ENCODE data around the gene NGB.

NGB gene

DNA sequence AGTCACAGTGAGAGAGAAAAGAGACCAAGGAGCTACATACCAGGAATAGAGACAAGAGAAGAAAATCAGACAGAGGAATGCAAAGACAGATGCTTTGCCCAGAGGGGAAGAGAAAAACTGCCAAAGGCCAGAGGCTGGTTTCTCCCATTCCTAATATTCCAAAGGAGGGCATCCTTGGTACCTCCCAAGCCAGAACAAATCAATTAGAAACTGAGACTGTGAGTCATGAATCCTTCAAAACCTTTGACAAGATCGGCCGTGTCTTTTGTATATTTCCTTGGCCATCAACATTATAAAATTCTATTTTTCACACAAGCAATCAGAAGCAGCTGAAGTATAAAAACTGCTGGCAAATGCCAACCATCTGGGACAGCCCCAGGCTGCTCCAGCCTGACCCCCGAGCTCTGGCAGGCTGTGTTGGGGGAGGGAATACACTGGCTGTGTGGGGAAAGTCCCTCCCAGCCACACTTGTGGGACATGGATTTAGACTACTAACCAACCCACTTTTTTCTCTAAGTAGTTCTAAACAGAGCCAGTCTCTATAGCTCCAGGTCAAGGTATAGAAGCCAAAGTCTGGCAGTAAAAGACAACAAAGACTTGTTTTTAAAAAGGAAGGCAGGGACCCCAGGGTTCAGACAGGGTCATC lies 36.0 kb upstream of the NGB start:
- TF ChIP-seq, protein P1, sequence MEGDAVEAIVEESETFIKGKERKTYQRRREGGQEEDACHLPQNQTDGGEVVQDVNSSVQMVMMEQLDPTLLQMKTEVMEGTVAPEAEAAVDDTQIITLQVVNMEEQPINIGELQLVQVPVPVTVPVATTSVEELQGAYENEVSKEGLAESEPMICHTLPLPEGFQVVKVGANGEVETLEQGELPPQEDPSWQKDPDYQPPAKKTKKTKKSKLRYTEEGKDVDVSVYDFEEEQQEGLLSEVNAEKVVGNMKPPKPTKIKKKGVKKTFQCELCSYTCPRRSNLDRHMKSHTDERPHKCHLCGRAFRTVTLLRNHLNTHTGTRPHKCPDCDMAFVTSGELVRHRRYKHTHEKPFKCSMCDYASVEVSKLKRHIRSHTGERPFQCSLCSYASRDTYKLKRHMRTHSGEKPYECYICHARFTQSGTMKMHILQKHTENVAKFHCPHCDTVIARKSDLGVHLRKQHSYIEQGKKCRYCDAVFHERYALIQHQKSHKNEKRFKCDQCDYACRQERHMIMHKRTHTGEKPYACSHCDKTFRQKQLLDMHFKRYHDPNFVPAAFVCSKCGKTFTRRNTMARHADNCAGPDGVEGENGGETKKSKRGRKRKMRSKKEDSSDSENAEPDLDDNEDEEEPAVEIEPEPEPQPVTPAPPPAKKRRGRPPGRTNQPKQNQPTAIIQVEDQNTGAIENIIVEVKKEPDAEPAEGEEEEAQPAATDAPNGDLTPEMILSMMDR (IDR thresholded peaks at IDR 0.05; ENCODE audit: low read depth, low read length, missing control alignments) = no peak
- no peak overlapping the region for H3K4me3 ChIP-seq (replicated peaks; ENCODE audit: low read depth, low read length)
- DNase-seq (ENCODE audit: extremely low read depth, low read depth) = no peak

DNA sequence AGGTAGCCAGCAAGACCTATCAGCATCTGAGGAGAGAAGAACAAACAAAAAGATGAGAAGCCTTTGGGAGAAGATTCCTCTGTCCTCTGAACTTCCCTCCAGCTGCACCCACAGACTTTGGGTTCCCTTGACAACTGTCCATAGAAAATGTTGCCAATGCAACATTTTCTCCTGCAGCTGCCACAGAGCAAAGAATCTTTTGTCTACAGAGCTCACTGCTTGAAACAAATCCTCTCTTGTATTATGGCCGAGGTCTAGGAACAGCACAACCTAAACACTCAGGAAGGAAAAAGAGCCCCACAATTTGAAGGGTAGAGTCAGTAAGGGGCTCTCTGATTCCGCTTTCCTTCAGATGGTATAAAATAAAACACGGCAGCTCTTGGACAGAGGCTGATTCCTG lies 35.4 kb upstream of the NGB start:
- no peak for DNase-seq (ENCODE audit: extremely low read depth, low read depth)
- TF ChIP-seq, protein P1 (IDR thresholded peaks at IDR 0.05; ENCODE audit: low read depth, low read length, missing control alignments) = no peak

DNA sequence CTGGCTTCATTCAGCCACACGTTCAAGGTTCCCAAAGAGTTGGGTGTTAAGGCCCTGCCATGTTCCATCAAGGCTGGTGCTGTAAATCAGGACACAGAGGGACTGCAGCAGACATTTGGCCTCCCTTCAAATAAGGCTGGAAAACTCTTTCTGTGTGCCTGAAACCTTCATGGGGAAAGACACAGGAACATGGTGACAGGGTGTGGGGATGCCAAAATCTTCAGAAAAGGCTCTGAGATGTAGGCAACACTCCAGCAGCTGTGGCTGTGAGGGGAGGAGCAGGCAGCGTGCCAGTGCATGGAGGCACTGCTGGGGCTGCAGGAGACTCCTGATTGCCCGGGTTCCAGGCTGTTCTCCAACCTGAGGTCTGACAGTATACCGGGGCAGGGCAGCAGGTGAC lies 34.7 kb upstream of the NGB start:
- H3K4me3 ChIP-seq (replicated peaks; ENCODE audit: low read depth, low read length) = no peak overlapping the region
- no peak for DNase-seq (ENCODE audit: extremely low read depth, low read depth)
- TF ChIP-seq, protein P1 (IDR thresholded peaks at IDR 0.05; ENCODE audit: low read depth, low read length, missing control alignments) = no peak

More for the DNA sequence above, 35.4 kb upstream of the NGB start:
- no peak overlapping the region for H3K4me3 ChIP-seq (replicated peaks; ENCODE audit: low read depth, low read length)

DNA sequence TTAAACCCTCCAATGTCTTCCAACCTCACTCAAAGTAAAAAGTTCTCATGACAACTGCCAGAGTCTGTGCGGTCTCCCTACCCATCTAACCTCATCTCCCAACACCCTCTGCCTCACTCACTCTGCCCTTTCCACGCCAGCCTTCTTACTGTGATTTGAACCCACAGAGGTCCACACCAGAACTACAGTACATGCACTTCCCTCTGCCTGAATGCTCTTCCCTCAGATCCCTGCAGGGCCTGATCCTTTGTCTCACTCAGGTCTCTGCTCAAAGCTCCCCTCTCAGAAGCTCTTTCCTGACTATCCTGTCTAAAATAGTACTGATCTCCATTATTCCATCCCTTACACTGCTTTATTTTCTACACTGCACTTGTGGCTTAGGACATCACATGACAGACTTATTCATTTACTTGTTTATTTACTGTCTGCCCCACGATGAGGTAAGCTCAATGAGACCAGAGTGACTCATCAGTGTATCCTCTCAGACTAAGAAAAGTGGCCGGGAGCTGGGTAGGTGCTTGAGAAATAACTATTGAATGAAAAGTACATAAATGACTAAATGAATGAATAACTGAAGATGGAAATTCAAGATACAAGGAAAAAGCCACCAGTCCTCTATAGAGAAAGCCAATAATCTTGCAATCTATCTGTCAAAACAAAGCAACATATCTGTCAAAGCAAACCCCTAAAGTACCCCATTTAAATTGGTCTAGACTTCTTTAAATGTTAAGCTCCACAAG lies 32.6 kb upstream of the NGB start:
- H3K4me3 ChIP-seq (replicated peaks; ENCODE audit: low read depth, low read length) = no peak overlapping the region
- peak; percentile 56 for DNase-seq (ENCODE audit: extremely low read depth, low read depth)
- TF ChIP-seq, protein P1 (IDR thresholded peaks at IDR 0.05; ENCODE audit: low read depth, low read length, missing control alignments) = no peak

DNA sequence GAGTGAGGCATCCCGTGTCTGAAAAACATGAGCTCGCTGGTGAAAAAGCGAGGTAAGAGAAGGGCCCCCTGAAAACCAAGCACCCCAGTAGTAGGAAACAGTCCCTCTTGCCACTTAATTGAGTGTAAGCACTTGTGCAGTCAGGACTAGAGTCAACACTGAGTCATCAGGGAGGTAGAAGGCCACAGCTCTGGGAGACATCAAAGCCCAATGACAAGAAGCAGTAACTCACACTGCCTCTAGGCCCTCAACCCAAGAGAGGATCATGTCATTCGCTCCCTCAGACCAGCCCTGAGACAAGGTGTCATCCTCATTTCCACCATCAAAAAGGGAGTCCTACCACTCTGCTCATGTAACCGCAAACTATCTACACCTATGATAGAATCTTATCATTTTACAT lies 31.9 kb upstream of the NGB start:
- DNase-seq (ENCODE audit: extremely low read depth, low read depth) = no peak
- H3K4me3 ChIP-seq (replicated peaks; ENCODE audit: low read depth, low read length) = no peak overlapping the region
- TF ChIP-seq, protein P1 (IDR thresholded peaks at IDR 0.05; ENCODE audit: low read depth, low read length, missing control alignments) = no peak

DNA sequence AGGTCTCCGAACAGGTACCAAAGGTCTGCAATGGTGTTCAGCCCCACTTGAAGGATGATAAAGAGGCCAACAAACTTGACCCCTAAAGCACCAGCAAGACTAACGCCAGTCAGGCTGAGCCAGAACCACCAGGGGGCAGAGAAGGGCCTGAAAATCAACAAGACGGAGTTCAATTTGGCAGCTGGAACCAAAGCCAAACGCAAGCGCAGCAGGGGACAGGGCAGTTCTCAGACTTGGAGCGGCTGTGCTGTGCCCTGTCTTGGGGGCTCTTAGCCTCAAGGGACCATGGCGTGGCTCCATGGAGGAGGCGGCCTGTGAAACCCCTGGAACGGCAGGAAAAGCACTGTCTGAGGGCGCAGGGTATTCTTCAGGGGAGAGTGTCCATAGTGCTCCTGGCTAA lies 30.1 kb upstream of the NGB start:
- no peak for DNase-seq (ENCODE audit: extremely low read depth, low read depth)
- no peak overlapping the region for H3K4me3 ChIP-seq (replicated peaks; ENCODE audit: low read depth, low read length)
- TF ChIP-seq, protein P1 (IDR thresholded peaks at IDR 0.05; ENCODE audit: low read depth, low read length, missing control alignments) = peak; percentile 94

Data from HFF-Myc (cell line).